ENCODE data around the gene LRRN3.

LRRN3 gene

DNA sequence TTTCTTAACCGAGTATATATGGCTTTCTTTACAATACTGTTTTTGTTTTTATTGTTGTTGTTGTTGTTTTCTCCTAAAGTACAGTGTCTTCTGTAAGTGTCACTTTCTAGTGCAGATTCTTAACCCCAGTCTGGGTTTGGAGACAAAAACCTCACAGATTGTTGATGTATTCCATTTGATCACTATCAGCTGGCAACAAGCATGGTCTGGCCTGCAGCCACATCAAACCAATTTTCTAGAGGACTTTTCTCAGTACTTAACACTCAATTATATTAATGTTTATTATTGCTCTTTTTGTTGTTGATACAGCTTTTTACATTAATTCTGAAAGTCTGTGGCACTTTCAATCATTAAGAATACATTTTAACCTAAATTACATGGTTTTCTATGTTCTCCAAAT is 17.1 kb downstream of the LRRN3 start:
- TF ChIP-seq, protein P1, sequence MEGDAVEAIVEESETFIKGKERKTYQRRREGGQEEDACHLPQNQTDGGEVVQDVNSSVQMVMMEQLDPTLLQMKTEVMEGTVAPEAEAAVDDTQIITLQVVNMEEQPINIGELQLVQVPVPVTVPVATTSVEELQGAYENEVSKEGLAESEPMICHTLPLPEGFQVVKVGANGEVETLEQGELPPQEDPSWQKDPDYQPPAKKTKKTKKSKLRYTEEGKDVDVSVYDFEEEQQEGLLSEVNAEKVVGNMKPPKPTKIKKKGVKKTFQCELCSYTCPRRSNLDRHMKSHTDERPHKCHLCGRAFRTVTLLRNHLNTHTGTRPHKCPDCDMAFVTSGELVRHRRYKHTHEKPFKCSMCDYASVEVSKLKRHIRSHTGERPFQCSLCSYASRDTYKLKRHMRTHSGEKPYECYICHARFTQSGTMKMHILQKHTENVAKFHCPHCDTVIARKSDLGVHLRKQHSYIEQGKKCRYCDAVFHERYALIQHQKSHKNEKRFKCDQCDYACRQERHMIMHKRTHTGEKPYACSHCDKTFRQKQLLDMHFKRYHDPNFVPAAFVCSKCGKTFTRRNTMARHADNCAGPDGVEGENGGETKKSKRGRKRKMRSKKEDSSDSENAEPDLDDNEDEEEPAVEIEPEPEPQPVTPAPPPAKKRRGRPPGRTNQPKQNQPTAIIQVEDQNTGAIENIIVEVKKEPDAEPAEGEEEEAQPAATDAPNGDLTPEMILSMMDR (IDR thresholded peaks at IDR 0.05), result no peak

DNA sequence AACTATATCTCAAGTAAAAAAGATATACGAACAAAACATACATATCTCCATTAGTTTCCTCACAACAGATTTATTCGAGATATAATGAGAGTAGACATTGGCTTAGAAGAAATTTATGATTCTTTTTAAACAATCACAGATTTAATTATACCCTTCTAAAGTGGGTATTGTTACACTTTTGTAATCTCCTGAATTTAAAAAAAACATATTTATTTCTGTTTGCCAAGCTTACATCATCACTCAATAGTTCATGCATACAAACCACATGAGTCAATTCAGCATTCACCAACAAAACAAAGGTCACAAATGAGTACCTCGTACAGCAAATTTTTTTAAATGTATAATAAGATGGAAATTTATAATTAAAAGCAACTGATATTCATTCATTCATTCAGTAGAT is 17.6 kb downstream of the LRRN3 start:
- TF ChIP-seq, protein P1 (IDR thresholded peaks at IDR 0.05), result no peak

DNA sequence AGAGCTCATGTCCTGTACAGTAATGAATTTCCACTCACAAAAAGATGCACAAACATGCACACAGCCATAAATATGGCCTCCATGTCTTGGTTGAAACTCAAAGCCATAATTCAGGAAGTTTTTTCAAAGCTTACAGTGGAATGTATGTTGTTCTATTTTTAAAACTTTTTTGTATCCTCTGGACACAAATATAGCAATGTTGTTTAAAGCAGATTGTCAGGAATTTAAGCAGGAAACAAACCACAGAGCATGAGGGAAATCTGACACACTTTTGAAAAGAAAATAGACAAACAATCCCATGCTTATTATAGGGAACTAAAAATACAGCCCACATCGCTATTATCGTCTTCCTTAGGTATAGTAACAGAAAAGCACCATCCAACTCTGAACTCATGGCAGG is 21.5 kb downstream of the LRRN3 start:
- TF ChIP-seq, protein P1 (IDR thresholded peaks at IDR 0.05), result no peak

DNA sequence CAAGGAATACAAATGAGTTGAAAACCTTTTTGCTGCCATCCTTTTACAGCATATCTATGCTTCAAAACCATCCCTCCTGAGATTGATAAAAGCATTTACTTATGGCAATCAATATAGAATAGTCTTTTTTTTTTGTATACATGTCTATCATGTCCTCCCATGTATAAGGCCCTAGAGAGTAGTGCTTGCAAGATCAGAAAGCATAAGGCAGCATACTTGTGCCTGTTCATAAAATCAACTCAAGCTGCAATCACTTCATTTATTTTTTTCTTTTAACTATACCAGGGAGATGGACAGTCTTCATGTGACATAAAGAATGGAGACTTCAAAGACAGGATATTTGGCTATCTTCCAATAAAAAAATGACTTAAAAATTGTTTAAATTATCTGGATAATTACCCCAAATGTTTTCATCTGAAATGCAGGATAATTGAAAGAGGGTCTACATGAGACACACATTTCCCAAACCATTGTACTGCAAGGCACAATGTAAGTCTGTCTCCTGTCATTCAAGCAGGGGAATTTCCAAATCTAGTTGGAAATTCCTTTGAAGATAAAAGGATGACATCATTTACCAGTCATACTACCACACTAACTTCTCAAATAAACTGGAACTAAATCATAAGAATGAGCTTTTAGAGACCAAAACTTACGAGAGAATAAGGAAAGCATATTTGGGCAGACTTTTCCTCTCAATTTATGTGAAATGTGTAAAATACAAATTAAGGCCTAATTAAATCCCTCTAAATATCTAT is 22.5 kb downstream of the LRRN3 start:
- TF ChIP-seq, protein P1 (IDR thresholded peaks at IDR 0.05), result no peak

DNA sequence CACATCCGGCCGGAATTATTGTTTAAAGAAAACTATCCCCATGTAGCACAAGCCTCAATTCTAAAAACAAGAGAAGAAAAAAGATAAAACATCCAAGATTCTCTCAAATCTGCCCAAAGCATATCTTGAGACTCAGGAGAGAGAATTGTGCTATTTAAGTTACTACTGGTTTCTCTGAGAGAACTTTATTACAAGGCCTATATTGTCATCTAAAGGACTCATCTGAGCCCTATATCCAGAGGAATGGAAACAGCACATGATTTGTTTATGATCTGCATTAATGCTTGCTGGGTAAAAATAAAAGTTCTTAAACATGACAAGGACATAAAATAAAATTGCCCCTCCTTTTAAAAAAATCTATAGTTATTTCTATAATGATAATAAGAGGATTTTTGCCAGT is 25.0 kb downstream of the LRRN3 start:
- TF ChIP-seq, protein P1 (IDR thresholded peaks at IDR 0.05), result no peak

DNA sequence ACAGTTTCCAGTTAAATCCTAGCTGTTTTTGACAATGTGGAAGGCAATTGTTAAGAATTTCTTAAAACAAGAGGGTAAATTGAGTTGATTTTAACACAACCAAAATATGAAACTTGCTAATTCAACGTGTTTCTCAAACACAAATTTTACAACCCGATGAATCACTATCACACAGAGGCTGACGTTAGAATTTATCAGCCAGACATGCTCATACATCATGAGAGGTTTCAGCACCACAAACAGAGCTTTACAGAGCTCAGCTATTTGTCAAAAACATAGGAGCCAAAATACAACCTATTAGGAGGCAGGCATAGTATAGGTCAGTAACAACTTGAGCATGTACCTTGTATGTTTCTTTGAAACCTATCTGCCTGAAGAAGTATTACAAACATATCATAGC is 36.1 kb downstream of the LRRN3 start:
- TF ChIP-seq, protein P1 (IDR thresholded peaks at IDR 0.05), result no peak

DNA sequence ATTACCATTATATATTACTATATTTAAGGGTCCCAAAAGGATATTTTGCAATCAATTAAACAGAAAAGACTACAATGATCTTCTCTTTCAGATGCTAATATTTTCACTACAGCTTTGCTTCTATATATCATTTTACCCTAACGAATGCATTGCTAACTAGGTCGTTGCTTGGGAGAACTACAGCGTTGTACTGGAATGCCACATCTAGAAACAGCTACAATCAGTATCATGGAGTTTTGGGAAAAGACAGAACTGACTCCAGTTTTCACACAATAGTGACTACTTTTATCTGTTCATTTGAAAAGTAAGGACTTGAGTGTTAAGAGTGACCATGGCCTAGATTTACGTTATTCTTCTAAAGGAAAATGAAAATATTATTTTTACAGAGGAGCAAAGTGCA is 38.5 kb downstream of the LRRN3 start:
- TF ChIP-seq, protein P1 (IDR thresholded peaks at IDR 0.05), result no peak

DNA sequence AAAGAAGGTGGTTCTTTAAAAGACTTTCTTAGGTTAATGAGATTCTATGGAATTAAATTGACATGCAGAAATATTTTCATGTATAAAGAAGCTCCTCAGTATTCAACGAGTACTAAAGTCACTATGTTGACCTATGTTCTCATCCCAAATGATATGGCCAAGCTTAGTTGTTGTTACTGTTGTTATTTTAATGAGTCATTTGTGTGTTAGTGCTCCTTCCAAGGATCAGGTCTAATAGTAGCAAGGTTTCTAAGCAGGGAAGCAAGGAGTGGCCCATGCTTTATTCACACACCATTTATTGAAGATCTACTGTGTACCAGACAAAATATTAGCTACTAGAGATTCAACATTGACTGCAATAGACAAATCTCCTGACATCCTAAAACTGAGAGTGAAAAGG is 41.9 kb downstream of the LRRN3 start:
- TF ChIP-seq, protein P1 (IDR thresholded peaks at IDR 0.05), result no peak
